ENCODE results near the gene MCEMP1. TPM values are rescaled to one million over a fixed set of nuclear protein-coding genes. Genes with fewer than 3 reads are reported as not detected.
"Not testable (repeated sequence)": the region's sequence is repeated elsewhere in the genome, so short reads cannot be mapped to it uniquely, and the experiment has no call there.

Gene MCEMP1
- total RNA-seq, 1 donor from 2014 or later = not detected

GRCh38 chr19:7643031-7643415 is 33.9 kb upstream of the MCEMP1 start:
- Histone ChIP-seq H4K20me1 (ENCODE audit: insufficient read depth, low read length) (no peaks in the 10 kb centered on the region), H3K27me3 (ENCODE audit: insufficient read depth, low read length) (peaks cover 2% of the 10 kb centered on the region), H3K4me3 (ENCODE audit: insufficient read depth, low read depth, low read length) (no peak overlapping the region), H3K4me2 (ENCODE audit: low read length) (no peak overlapping the region), H3K36me3 (ENCODE audit: insufficient read depth, low read length) (no peaks in the 10 kb centered on the region), H3K9me3 (ENCODE audit: insufficient read depth, low read depth, low read length) (peaks cover 5% of the 10 kb centered on the region), H2AFZ (ENCODE audit: low read depth, low read length) (no peak overlapping the region), H3K27ac (ENCODE audit: low read depth, low read length) (no peak overlapping the region), H3K4me1 (ENCODE audit: insufficient read depth, low read length) (no peaks in the 10 kb centered on the region), H3K9ac (ENCODE audit: low read length) (no peak overlapping the region), H3K79me2 (ENCODE audit: insufficient read depth, low read length) (no peaks in the 10 kb centered on the region)
- no peaks in the 10 kb centered on the region for H3K4me1 Mint-ChIP-seq (ENCODE audit: low read depth, unreplicated experiment)
- no peak overlapping the region for H3K27ac Mint-ChIP-seq (ENCODE audit: unreplicated experiment)
- no peaks in the 10 kb centered on the region for H3K27me3 Mint-ChIP-seq (ENCODE audit: low read depth, unreplicated experiment)
- H3K4me3 Mint-ChIP-seq (ENCODE audit: unreplicated experiment) = no peak overlapping the region
- no peak for TF ChIP-seq CTCF (IDR thresholded peaks at IDR 0.05; ENCODE audit: insufficient read depth, low read depth, low read length)
- no peak for TF ChIP-seq EZH2 (IDR thresholded peaks at IDR 0.05; ENCODE audit: insufficient read depth, low read length)
- FAIRE-seq = no peak
- no peaks in the 10 kb centered on the region for H3K9me3 Mint-ChIP-seq (ENCODE audit: unreplicated experiment)
- DNase-seq (ENCODE audit: low read depth) = no peak
- peaks cover 1% of the 10 kb centered on the region for H3K36me3 Mint-ChIP-seq (ENCODE audit: low read depth, unreplicated experiment)

GRCh38 chr19:7643629-7644549 is 33.0 kb upstream of the MCEMP1 start:
- H4K20me1 ChIP-seq (ENCODE audit: insufficient read depth, low read length); H3K79me2 ChIP-seq (ENCODE audit: insufficient read depth, low read length); H3K4me2 ChIP-seq (ENCODE audit: low read length); H3K9me3 ChIP-seq (ENCODE audit: insufficient read depth, low read depth, low read length); H3K9ac ChIP-seq (ENCODE audit: low read length); H3K4me1 Mint-ChIP-seq (ENCODE audit: low read depth, unreplicated experiment); H3K36me3 Mint-ChIP-seq (ENCODE audit: low read depth, unreplicated experiment); H3K27ac Mint-ChIP-seq (ENCODE audit: unreplicated experiment); H2AFZ ChIP-seq (ENCODE audit: low read depth, low read length); H3K9me3 Mint-ChIP-seq (ENCODE audit: unreplicated experiment); H3K4me3 Mint-ChIP-seq (ENCODE audit: unreplicated experiment); H3K4me3 ChIP-seq (ENCODE audit: insufficient read depth, low read depth, low read length); H3K27ac ChIP-seq (ENCODE audit: low read depth, low read length); H3K4me1 ChIP-seq (ENCODE audit: insufficient read depth, low read length); FAIRE-seq; DNase-seq (ENCODE audit: low read depth); H3K36me3 ChIP-seq (ENCODE audit: insufficient read depth, low read length); H3K27me3 Mint-ChIP-seq (ENCODE audit: low read depth, unreplicated experiment); H3K27me3 ChIP-seq (ENCODE audit: insufficient read depth, low read length): not testable (repeated sequence)

- peaks cover 2% of the 10 kb centered on the region for H3K27me3 Mint-ChIP-seq (ENCODE audit: low read depth, unreplicated experiment)
- Histone ChIP-seq H3K36me3 (ENCODE audit: insufficient read depth, low read length) (no peaks in the 10 kb centered on the region), H3K4me1 (ENCODE audit: insufficient read depth, low read length) (no peaks in the 10 kb centered on the region), H3K79me2 (ENCODE audit: insufficient read depth, low read length) (no peaks in the 10 kb centered on the region), H3K27ac (ENCODE audit: low read depth, low read length) (no peak overlapping the region), H3K9me3 (ENCODE audit: insufficient read depth, low read depth, low read length) (peaks cover 5% of the 10 kb centered on the region), H3K4me3 (ENCODE audit: insufficient read depth, low read depth, low read length) (no peak overlapping the region), H2AFZ (ENCODE audit: low read depth, low read length) (no peak overlapping the region), H4K20me1 (ENCODE audit: insufficient read depth, low read length) (no peaks in the 10 kb centered on the region), H3K4me2 (ENCODE audit: low read length) (no peak overlapping the region), H3K27me3 (ENCODE audit: insufficient read depth, low read length) (no peaks in the 10 kb centered on the region), H3K9ac (ENCODE audit: low read length) (no peak overlapping the region)
- TF ChIP-seq EZH2 (IDR thresholded peaks at IDR 0.05; ENCODE audit: insufficient read depth, low read length) = no peak
- TF ChIP-seq CTCF (IDR thresholded peaks at IDR 0.05; ENCODE audit: insufficient read depth, low read depth, low read length) = no peak
- FAIRE-seq = no peak
- no peak overlapping the region for H3K27ac Mint-ChIP-seq (ENCODE audit: unreplicated experiment)
- H3K36me3 Mint-ChIP-seq (ENCODE audit: low read depth, unreplicated experiment) = peaks cover 1% of the 10 kb centered on the region
- no peaks in the 10 kb centered on the region for H3K4me1 Mint-ChIP-seq (ENCODE audit: low read depth, unreplicated experiment)
- DNase-seq (ENCODE audit: low read depth) = no peak
- H3K4me3 Mint-ChIP-seq (ENCODE audit: unreplicated experiment) = no peak overlapping the region
- H3K9me3 Mint-ChIP-seq (ENCODE audit: unreplicated experiment) = no peaks in the 10 kb centered on the region
Observed at GRCh38 chr19:7644550-7644877, 32.4 kb upstream of the MCEMP1 start.

All from astrocyte (in vitro differentiated cells and primary cell).